ES-I3 (cell line): ENCODE results near the gene CLMP.
"Not testable (repeated sequence)": the region's sequence is repeated elsewhere in the genome, so short reads cannot be mapped to it uniquely, and the experiment has no call there.

Experiments used
- H3K36me3 ChIP-seq: 2 replicates; pipeline ENCODE4 v1.6.1; 2013; ENCODE audit warnings: mild to moderate bottlenecking, low read length, control low read depth, moderate library complexity; ENCODE audit not compliant: insufficient read depth
- H3K4me1 ChIP-seq: 2 replicates; pipeline ENCODE4 v1.6.1; 2013; ENCODE audit warnings: mild to moderate bottlenecking, control low read depth, low read length; ENCODE audit not compliant: insufficient read depth
- H3K9ac ChIP-seq: 2 replicates; pipeline ENCODE4 v1.6.1; 2013; ENCODE audit warnings: low read depth, mild to moderate bottlenecking, low read length, moderate library complexity
- H3K9me3 ChIP-seq: 2 replicates; pipeline ENCODE4 v1.6.1; 2013; ENCODE audit warnings: mild to moderate bottlenecking, low read length, moderate library complexity; ENCODE audit not compliant: control insufficient read depth, insufficient read depth

The CLMP gene

GRCh38 chr11:123098990-123099389 lies 96.1 kb downstream of the CLMP start:
- H3K9ac ChIP-seq = no peak overlapping the region
- 0 out of 2 replicates have a peak, but pooled peaks cover 2% of the 10 kb centered on the region for H3K36me3 ChIP-seq
- no peaks in the 10 kb centered on the region for H3K4me1 ChIP-seq
- no peaks in the 10 kb centered on the region for H3K9me3 ChIP-seq

GRCh38 chr11:123093739-123094138 lies 101.3 kb downstream of the CLMP start:
- Histone ChIP-seq H3K36me3 (0 out of 2 replicates have a peak, but pooled peaks cover 5% of the 10 kb centered on the region), H3K4me1 (no peaks in the 10 kb centered on the region), H3K9ac (no peak overlapping the region), H3K9me3 (no peaks in the 10 kb centered on the region)

GRCh38 chr11:123091506-123091905 lies 103.5 kb downstream of the CLMP start:
- no peaks in the 10 kb centered on the region for H3K4me1 ChIP-seq
- 0 out of 2 replicates have a peak, but pooled peaks cover 3% of the 10 kb centered on the region for H3K36me3 ChIP-seq
- no peaks in the 10 kb centered on the region for H3K9me3 ChIP-seq
- H3K9ac ChIP-seq = no peak overlapping the region

- H3K4me1 ChIP-seq, H3K36me3 ChIP-seq, H3K9ac ChIP-seq, H3K9me3 ChIP-seq: not testable (repeated sequence)
These were observed 104.9 kb downstream of the CLMP start for GRCh38 chr11:123090168-123090567.

- not testable (repeated sequence) for H3K4me1 ChIP-seq
These were observed 106.2 kb downstream of the CLMP start for GRCh38 chr11:123088896-123089295.

GRCh38 chr11:123087657-123088056 lies 107.4 kb downstream of the CLMP start:
- not testable (repeated sequence) for H3K9me3 ChIP-seq, H3K9ac ChIP-seq, H3K36me3 ChIP-seq, H3K4me1 ChIP-seq

More at GRCh38 chr11:123088896-123089295, 106.2 kb downstream of the CLMP start:
- not testable (repeated sequence) for H3K9me3 ChIP-seq, H3K9ac ChIP-seq, H3K36me3 ChIP-seq

- Histone ChIP-seq H3K9ac (no peak overlapping the region), H3K9me3 (no peaks in the 10 kb centered on the region), H3K4me1 (no peaks in the 10 kb centered on the region), H3K36me3 (peaks cover 5% of the 10 kb centered on the region; the same call in 1 of the 2 replicates)
These were observed 108.7 kb downstream of the CLMP start for GRCh38 chr11:123086305-123086704.

- peaks cover 5% of the 10 kb centered on the region; the same call in 1 of the 2 replicates for H3K36me3 ChIP-seq
- H3K9ac ChIP-seq = no peak overlapping the region
- H3K4me1 ChIP-seq = no peaks in the 10 kb centered on the region
These were observed 109.6 kb downstream of the CLMP start for GRCh38 chr11:123085497-123085896.

GRCh38 chr11:123084454-123084853 lies 110.6 kb downstream of the CLMP start:
- Histone ChIP-seq H3K4me1 (no peaks in the 10 kb centered on the region), H3K9ac (no peak overlapping the region), H3K9me3 (no peaks in the 10 kb centered on the region), H3K36me3 (peaks cover 5% of the 10 kb centered on the region; the same call in 1 of the 2 replicates)

More at GRCh38 chr11:123085497-123085896, 109.6 kb downstream of the CLMP start:
- no peaks in the 10 kb centered on the region for H3K9me3 ChIP-seq

- peaks cover 2% of the 10 kb centered on the region; the same call in 1 of the 2 replicates for H3K36me3 ChIP-seq
- no peaks in the 10 kb centered on the region for H3K9me3 ChIP-seq
- H3K9ac ChIP-seq = no peak overlapping the region
- H3K4me1 ChIP-seq = no peaks in the 10 kb centered on the region
These were observed 111.4 kb downstream of the CLMP start for GRCh38 chr11:123083623-123084029.

- Histone ChIP-seq H3K36me3 (peaks cover 2% of the 10 kb centered on the region; the same call in 1 of the 2 replicates), H3K4me1 (no peaks in the 10 kb centered on the region), H3K9ac (no peak overlapping the region), H3K9me3 (no peaks in the 10 kb centered on the region)
These were observed 112.1 kb downstream of the CLMP start for GRCh38 chr11:123082977-123083376.

- Histone ChIP-seq H3K9ac (no peak overlapping the region), H3K36me3 (peaks cover 7% of the 10 kb centered on the region; the same call in 1 of the 2 replicates), H3K9me3 (no peaks in the 10 kb centered on the region), H3K4me1 (no peaks in the 10 kb centered on the region)
These were observed 115.0 kb downstream of the CLMP start for GRCh38 chr11:123080015-123080414.

GRCh38 chr11:123076484-123076883 lies 118.6 kb downstream of the CLMP start:
- H3K9ac ChIP-seq = no peak overlapping the region
- H3K36me3 ChIP-seq = peaks cover 8% of the 10 kb centered on the region; the same call in 1 of the 2 replicates
- no peaks in the 10 kb centered on the region for H3K9me3 ChIP-seq
- no peaks in the 10 kb centered on the region for H3K4me1 ChIP-seq

- Histone ChIP-seq H3K36me3 (peaks cover 8% of the 10 kb centered on the region; the same call in 1 of the 2 replicates), H3K9me3 (no peaks in the 10 kb centered on the region), H3K4me1 (peaks cover 16% of the 10 kb centered on the region), H3K9ac (no peak overlapping the region)
These were observed 121.5 kb downstream of the CLMP start for GRCh38 chr11:123073343-123074057.

- peaks cover 16% of the 10 kb centered on the region for H3K4me1 ChIP-seq
- no peak overlapping the region for H3K9ac ChIP-seq
- H3K36me3 ChIP-seq = peaks cover 8% of the 10 kb centered on the region; the same call in 1 of the 2 replicates
- no peaks in the 10 kb centered on the region for H3K9me3 ChIP-seq
These were observed 122.3 kb downstream of the CLMP start for GRCh38 chr11:123072762-123073161.
